ENCODE data around the gene PHF20. TPM values are rescaled to one million over a fixed set of nuclear protein-coding genes. Genes with fewer than 3 reads are reported as not detected.

Gene PHF20
- total and polyA plus RNA-seq, 2 of the 13 experiments (the other 11 are each of a cell fraction or from before 2014, with no cell fraction given), result 22.8 to 34.1 TPM

- in situ Hi-C loops (cut with HindIII; ENCODE audit: extremely low pct_ligation_motif_present, low pct_unique_long_range_greater_than_20kb) (no loop called here), intact Hi-C loops (cut with micrococcal nuclease; ENCODE audit: unreplicated experiment) (no loop called here)
- H3K4me3 ChIP-seq (replicated peaks in 1 of 3; ENCODE audit: insufficient read depth in 1 of 3, low read depth in 2 of 3, low read length in 3 of 3), result no peak overlapping the region
- H3K36me3 ChIP-seq (replicated peaks in 1 of 2; ENCODE audit: control insufficient read depth in 1 of 2, insufficient read depth in 2 of 2, low read length in 2 of 2), result peaks cover 4 to 13% of the 10 kb centered on the region in 2 experiments; a peak in 2 of 5 replicates
- no peaks in the 10 kb centered on the region for H3K79me2 ChIP-seq (ENCODE audit: insufficient read depth, low read length)
- WGBS (ENCODE audit: low lambda C conversion rate), result 91% methylated on average over 5 of the region's 5 CpGs
- no peak overlapping the region for H3K27ac ChIP-seq (ENCODE audit: extremely low read length, insufficient read depth, low read length)
- H4K20me1 ChIP-seq (ENCODE audit: insufficient read depth, low read length), result no peaks in the 10 kb centered on the region
- CTCF ChIA-PET (ENCODE audit: low intra/inter-chr PET ratio, low total read pairs), result no interaction called here
- no peak for DNase-seq (ENCODE audit: low spot score)
- BruUV-seq (replicated peaks), result no TSS peak
- H3K9me3 ChIP-seq (ENCODE audit: low read length), result no peaks in the 10 kb centered on the region
- POLR2A ChIA-PET, result no interaction called here
- no peaks in the 10 kb centered on the region for H3K27me3 ChIP-seq (ENCODE audit: control insufficient read depth in 1 of 2, insufficient read depth in 2 of 2, low read length in 2 of 2)
- FAIRE-seq, result no peak
- no peak overlapping the region for H3K9ac ChIP-seq (ENCODE audit: insufficient read depth, low read depth, low read length)
- H3K4me1 ChIP-seq (ENCODE audit: insufficient read depth, low read length), result no peaks in the 10 kb centered on the region
- H2AFZ ChIP-seq (ENCODE audit: low read length), result no peak overlapping the region
- H3K4me2 ChIP-seq (ENCODE audit: low read depth, low read length), result no peak overlapping the region
- ATAC-seq, result no peak
- TF ChIP-seq ARHGAP35 (CRISPR knock-in tag; IDR thresholded peaks at IDR 0.05; ENCODE audit: borderline replicate concordance) (no peak), HMGXB4 (CRISPR knock-in tag; IDR thresholded peaks at IDR 0.05; ENCODE audit: borderline replicate concordance in 1 of 2, low read depth in 1 of 2) (no peak), ZNF768 (CRISPR knock-in tag; IDR thresholded peaks at IDR 0.05) (no peak), ZGPAT (CRISPR knock-in tag; IDR thresholded peaks at IDR 0.05) (no peak), ZNF839 (CRISPR knock-in tag; IDR thresholded peaks at IDR 0.05; ENCODE audit: borderline replicate concordance) (no peak), ISX (CRISPR knock-in tag; conservative IDR thresholded peaks at IDR 0.05) (no peak), ZNF275 (CRISPR knock-in tag; IDR thresholded peaks at IDR 0.05; ENCODE audit: borderline replicate concordance) (no peak), SRSF4 (IDR thresholded peaks at IDR 0.05; ENCODE audit: low read depth, low read length, poor library complexity, severe bottlenecking) (no peak), SIN3A (IDR thresholded peaks at IDR 0.05; ENCODE audit: borderline replicate concordance, low read depth, low read length) (no peak), ZNF770 (CRISPR knock-in tag; IDR thresholded peaks at IDR 0.05) (no peak), SALL1 (CRISPR knock-in tag; IDR thresholded peaks at IDR 0.05) (no peak), MAFK (conservative IDR thresholded peaks at IDR 0.05 in 1 of 2, IDR thresholded peaks at IDR 0.05 in 1 of 2; ENCODE audit: low read length in 2 of 2) (no peak), ZNF598 (CRISPR knock-in tag; IDR thresholded peaks at IDR 0.05; ENCODE audit: borderline replicate concordance) (no peak), CAMTA2 (CRISPR knock-in tag; IDR thresholded peaks at IDR 0.05; ENCODE audit: borderline replicate concordance) (no peak), ZKSCAN5 (CRISPR knock-in tag; IDR thresholded peaks at IDR 0.05) (no peak)
- TF ChIP-seq, protein P1, sequence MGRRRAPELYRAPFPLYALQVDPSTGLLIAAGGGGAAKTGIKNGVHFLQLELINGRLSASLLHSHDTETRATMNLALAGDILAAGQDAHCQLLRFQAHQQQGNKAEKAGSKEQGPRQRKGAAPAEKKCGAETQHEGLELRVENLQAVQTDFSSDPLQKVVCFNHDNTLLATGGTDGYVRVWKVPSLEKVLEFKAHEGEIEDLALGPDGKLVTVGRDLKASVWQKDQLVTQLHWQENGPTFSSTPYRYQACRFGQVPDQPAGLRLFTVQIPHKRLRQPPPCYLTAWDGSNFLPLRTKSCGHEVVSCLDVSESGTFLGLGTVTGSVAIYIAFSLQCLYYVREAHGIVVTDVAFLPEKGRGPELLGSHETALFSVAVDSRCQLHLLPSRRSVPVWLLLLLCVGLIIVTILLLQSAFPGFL (CRISPR knock-in tag; IDR thresholded peaks at IDR 0.05), result no peak
Measured at GRCh38 chr20:35871259-35871771, 99.5 kb downstream of the PHF20 start.
